ENCODE results near the gene DIAPH3. TPM values are rescaled to one million over a fixed set of nuclear protein-coding genes. Genes with fewer than 3 reads are reported as not detected.

DIAPH3 gene
- total RNA-seq, 1 donor from 2014 or later = 24.1 TPM

- Mint-ChIP-seq H3K4me1 (ENCODE audit: low read depth) (peaks cover 44% of the 10 kb centered on the region), H3K27me3 (ENCODE audit: low read depth) (no peaks in the 10 kb centered on the region), H3K27ac (ENCODE audit: unreplicated experiment) (peak overlapping the region; percentile 88), H3K9me3 (ENCODE audit: low read depth) (peaks cover 10% of the 10 kb centered on the region), H3K4me3 (ENCODE audit: unreplicated experiment) (peak overlapping the region; percentile 92), H3K36me3 (ENCODE audit: low read depth) (peaks cover 2% of the 10 kb centered on the region)
- no peak for TF ChIP-seq CTCF (IDR thresholded peaks at IDR 0.05)
- no peak for DNase-seq (ENCODE audit: low spot score)
Measured at GRCh38 chr13:60164234-60164889, 634 bp upstream of the DIAPH3 start.

GRCh38 chr13:60162096-60162495 is 1.6 kb downstream of the DIAPH3 start:
- TF ChIP-seq CTCF (IDR thresholded peaks at IDR 0.05) = no peak
- peak overlapping the region; percentile 92 for H3K4me3 Mint-ChIP-seq (ENCODE audit: unreplicated experiment)
- H3K9me3 Mint-ChIP-seq (ENCODE audit: low read depth) = peaks cover 20% of the 10 kb centered on the region
- H3K4me1 Mint-ChIP-seq (ENCODE audit: low read depth) = peaks cover 44% of the 10 kb centered on the region
- no peaks in the 10 kb centered on the region for H3K27me3 Mint-ChIP-seq (ENCODE audit: low read depth)
- DNase-seq (ENCODE audit: low spot score) = no peak
- peaks cover 9% of the 10 kb centered on the region for H3K36me3 Mint-ChIP-seq (ENCODE audit: low read depth)
- peak overlapping the region; percentile 88 for H3K27ac Mint-ChIP-seq (ENCODE audit: unreplicated experiment)

GRCh38 chr13:60158321-60158801 is 5.4 kb downstream of the DIAPH3 start:
- no peak for DNase-seq (ENCODE audit: low spot score)
- no peak overlapping the region for H3K4me3 Mint-ChIP-seq (ENCODE audit: unreplicated experiment)
- H3K27me3 Mint-ChIP-seq (ENCODE audit: low read depth) = no peaks in the 10 kb centered on the region
- peaks cover 20% of the 10 kb centered on the region for H3K9me3 Mint-ChIP-seq (ENCODE audit: low read depth)
- no peak overlapping the region for H3K27ac Mint-ChIP-seq (ENCODE audit: unreplicated experiment)
- no peak for TF ChIP-seq CTCF (IDR thresholded peaks at IDR 0.05)
- peaks cover 17% of the 10 kb centered on the region for H3K36me3 Mint-ChIP-seq (ENCODE audit: low read depth)
- H3K4me1 Mint-ChIP-seq (ENCODE audit: low read depth) = peaks cover 33% of the 10 kb centered on the region

GRCh38 chr13:60155978-60156377 is 7.8 kb downstream of the DIAPH3 start:
- H3K4me1 Mint-ChIP-seq (ENCODE audit: low read depth) = peaks cover 22% of the 10 kb centered on the region
- no peak for TF ChIP-seq CTCF (IDR thresholded peaks at IDR 0.05)
- H3K27me3 Mint-ChIP-seq (ENCODE audit: low read depth) = no peaks in the 10 kb centered on the region
- H3K4me3 Mint-ChIP-seq (ENCODE audit: unreplicated experiment) = no peak overlapping the region
- H3K36me3 Mint-ChIP-seq (ENCODE audit: low read depth) = peaks cover 17% of the 10 kb centered on the region
- H3K9me3 Mint-ChIP-seq (ENCODE audit: low read depth) = peaks cover 13% of the 10 kb centered on the region
- DNase-seq (ENCODE audit: low spot score) = no peak
- H3K27ac Mint-ChIP-seq (ENCODE audit: unreplicated experiment) = no peak overlapping the region

GRCh38 chr13:60152904-60153303 is 10.8 kb downstream of the DIAPH3 start:
- Mint-ChIP-seq H3K36me3 (ENCODE audit: low read depth) (peaks cover 13% of the 10 kb centered on the region), H3K4me3 (ENCODE audit: unreplicated experiment) (no peak overlapping the region), H3K27ac (ENCODE audit: unreplicated experiment) (no peak overlapping the region), H3K27me3 (ENCODE audit: low read depth) (no peaks in the 10 kb centered on the region), H3K9me3 (ENCODE audit: low read depth) (peaks cover 8% of the 10 kb centered on the region), H3K4me1 (ENCODE audit: low read depth) (peaks cover 28% of the 10 kb centered on the region)
- no peak for DNase-seq (ENCODE audit: low spot score)
- no peak for TF ChIP-seq CTCF (IDR thresholded peaks at IDR 0.05)

Measured in chondrocyte (in vitro differentiated cells).